Small intestine (tissue), 16 donors: ENCODE data around the gene PFKFB4. TPM values are rescaled to one million over a fixed set of nuclear protein-coding genes. Genes with fewer than 3 reads are reported as not detected.
A peak's percentile ranks its signal among the peaks of the same experiment; 100 is the strongest.

Source experiments
- DNase-seq, 2 donors: peaks; one replicate each; pipeline versions ENCODE4 v3.0.0 to v3.0.0-alpha.2; 2013
- FAIRE-seq: peaks from 2 replicates; lab custom pipeline; 2012; peaks lifted over from hg19 to GRCh38; lab: Jason Lieb, UNC
- H3K27ac ChIP-seq, 3 donors: one replicate each; pipeline ENCODE4 v1.5.1; 2013; ENCODE audit warnings: low read length in 2 of 3, mild to moderate bottlenecking in 2 of 3, control low read depth in 1 of 3, inconsistent platforms in 1 of 3, low read depth in 1 of 3, moderate library complexity in 1 of 3
- H3K27me3 ChIP-seq, 3 donors: one replicate each; pipeline ENCODE4 v1.6.1; 2013; ENCODE audit warnings: low read length in 3 of 3, inconsistent platforms in 1 of 3; ENCODE audit not compliant: control insufficient read depth in 3 of 3, insufficient read depth in 3 of 3
- H3K36me3 ChIP-seq, 3 donors: one replicate each; pipeline ENCODE4 v1.6.1; 2013; ENCODE audit warnings: low read length in 3 of 3, inconsistent platforms in 1 of 3, low read depth in 1 of 3, mild to moderate bottlenecking in 1 of 3, moderate library complexity in 1 of 3; ENCODE audit not compliant: control insufficient read depth in 3 of 3, insufficient read depth in 2 of 3
- H3K4me1 ChIP-seq, 3 donors: one replicate each; pipeline ENCODE4 v1.6.1; 2013; ENCODE audit warnings: low read length in 2 of 3, inconsistent platforms in 1 of 3, low read depth in 1 of 3, mild to moderate bottlenecking in 1 of 3, moderate library complexity in 1 of 3; ENCODE audit not compliant: control insufficient read depth in 3 of 3, insufficient read depth in 2 of 3
- H3K4me3 ChIP-seq, 3 donors: one replicate each; pipeline ENCODE4 v1.5.1; 2013; ENCODE audit warnings: low read length in 3 of 3, control low read depth in 1 of 3, inconsistent platforms in 1 of 3, low read depth in 1 of 3, mild to moderate bottlenecking in 1 of 3, moderate library complexity in 1 of 3
- H3K9me3 ChIP-seq, 2 donors: one replicate each; pipeline ENCODE4 v1.6.1; 2013; ENCODE audit warnings: low read depth in 1 of 2, low read length in 1 of 2; ENCODE audit not compliant: control insufficient read depth in 2 of 2, insufficient read depth in 1 of 2
- WGBS, 3 donors: extraction: QIAGEN DNeasy Blood & Tissue Kit; methylation state at CpG; one replicate each; pipeline ENCODE4 v1.1.7; 2013; 5-methylcytosine and 5-hydroxymethylcytosine counted together
- long read RNA-seq, 10 donors: transcript quantifications; one replicate each; lab custom pipeline, GENCODE V29; 2026
- polyA plus RNA-seq, 4 donors: library from polyadenylated mRNA; stranded (reverse) in 3 of 4; unstranded in 1 of 4; fragments of 200-250 nt in 3 of 4; fragments of 120-200 nt in 1 of 4; gene quantifications; one replicate each; pipeline versions ENCODE4 v1.2.1 to v1.2.3, GENCODE V29; 2013
- donor health status: healthy with polysubstance abuse.
- donor health status: control.
- donor health status: control.
- donor health status: Bipolar disorder and iron deficiency.
- donor health status: healthy.

Gene PFKFB4
- 10 to 100 TPM; 11.3 to 44.5 (median 19.1) TPM for polyA plus RNA-seq
- long read RNA-seq, donor 1, result 0 reads
- long read RNA-seq, donor 2, result 0 reads
- long read RNA-seq, donor 3, result 0 reads
- long read RNA-seq, donor 4, result 0 reads
- long read RNA-seq, donor 5, result 0 reads
- long read RNA-seq, donor 6, partial matches to known transcripts, result 0 of 4 reads
- long read RNA-seq, donor 6, other reads (novel, unspliced or antisense), result 0 of 4 reads
- long read RNA-seq, donor 7, result 0 reads
- long read RNA-seq, donor 8, result 0 reads
- long read RNA-seq, donor 9, result 0 reads
- long read RNA-seq, donor 10, partial matches to known transcripts, result 0 of 2 reads
- long read RNA-seq, donor 10, other reads (novel, unspliced or antisense), result 0 of 2 reads

DNA sequence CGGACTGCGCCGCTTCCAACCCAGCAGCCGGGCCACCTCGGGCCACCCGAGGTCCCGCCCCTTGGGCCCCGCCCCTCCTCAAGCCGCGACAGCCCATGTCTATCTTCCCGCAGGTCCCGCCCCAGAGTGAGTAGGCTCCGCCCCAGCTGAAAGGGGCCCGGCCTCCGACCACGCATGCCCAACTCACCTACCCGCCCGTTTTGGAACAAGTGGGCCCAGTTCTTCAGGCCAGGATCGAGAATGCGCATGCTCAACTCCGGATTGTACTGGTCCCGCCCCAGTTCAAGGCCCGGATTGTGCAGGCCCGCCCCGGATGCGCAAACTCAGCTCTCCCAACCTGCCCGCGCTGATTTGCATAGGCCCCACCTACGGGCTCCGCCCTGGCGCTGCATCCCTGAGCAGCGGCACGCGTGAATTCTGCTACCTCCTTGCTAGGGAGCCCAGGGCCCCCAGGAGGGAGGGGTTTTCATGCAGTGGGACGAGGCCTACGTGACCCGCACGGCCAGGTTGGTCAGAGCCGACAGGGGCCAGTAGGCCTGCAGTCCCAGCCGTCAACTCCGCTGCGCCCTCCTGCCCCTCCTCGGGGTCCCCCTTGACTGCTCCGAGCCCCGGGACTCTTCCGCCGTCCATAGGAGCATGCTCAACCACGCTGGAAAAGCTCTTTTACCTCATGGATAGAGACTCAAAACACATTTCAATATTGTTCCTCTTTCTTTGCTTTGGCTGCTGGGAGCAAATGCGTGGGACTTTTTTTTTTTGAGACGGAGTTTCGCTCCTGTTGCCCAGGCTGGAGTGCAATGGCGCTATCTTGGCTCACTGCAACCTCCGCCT is at the start of gene PFKFB4:
TSS of gene PFKFB4 (minus strand) at position 8 of the 831 bp plus-strand sequence. CDS start 26 bp downstream, outside the sequence.
- Histone ChIP-seq H3K36me3 (peaks cover 0 to 4% (median 0%) of the 10 kb centered on the region in 3 donors), H3K9me3 (no peaks in the 10 kb centered on the region), H3K27ac (peak within 1 kb of the TSS; percentile 51 to 72 (median 71)), H3K4me1 (peaks cover 0 to 57% (median 2%) of the 10 kb centered on the region in 3 donors), H3K4me3 (peak within 1 kb of the TSS; percentile 51 to 84 (median 71)), H3K27me3 (no peaks in the 10 kb centered on the region)
- FAIRE-seq (no peak), DNase-seq (peak; percentile 100)
- WGBS, 3 donors, result 1% methylated on average over 47 to 53 of the region's 53 CpGs

DNA sequence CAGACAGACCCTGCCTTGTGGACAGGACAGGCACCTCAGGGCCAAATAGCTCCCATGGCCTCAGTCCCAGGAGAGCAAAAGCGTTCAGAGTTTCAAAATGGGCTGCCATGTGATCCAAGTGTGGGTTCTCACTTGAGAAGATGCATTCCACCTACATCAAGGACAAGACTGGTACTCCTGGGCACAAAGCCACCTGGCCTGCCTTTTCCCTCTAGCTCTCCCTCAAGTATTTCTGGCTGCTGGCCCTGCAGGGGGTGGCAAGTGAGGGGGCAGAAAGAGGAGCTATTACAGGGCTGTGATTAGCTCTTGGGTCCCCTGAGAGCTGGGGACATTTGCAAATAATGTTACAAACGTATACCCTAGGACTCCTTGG is 45.0 kb upstream of the PFKFB4 start:
- no peak overlapping the region for H3K4me3 ChIP-seq
- no peaks in the 10 kb centered on the region for H3K4me1 ChIP-seq
- no peaks in the 10 kb centered on the region for H3K27me3 ChIP-seq
- H3K36me3 ChIP-seq, result peaks cover 20 to 98% (median 51%) of the 10 kb centered on the region in 3 donors
- FAIRE-seq, result no peak
- WGBS, 3 donors, result 75 to 92% (median 80%) methylated on average over 2 of the region's 2 CpGs
- no peaks in the 10 kb centered on the region for H3K9me3 ChIP-seq
- no peak overlapping the region for H3K27ac ChIP-seq
- DNase-seq, result no peak

DNA sequence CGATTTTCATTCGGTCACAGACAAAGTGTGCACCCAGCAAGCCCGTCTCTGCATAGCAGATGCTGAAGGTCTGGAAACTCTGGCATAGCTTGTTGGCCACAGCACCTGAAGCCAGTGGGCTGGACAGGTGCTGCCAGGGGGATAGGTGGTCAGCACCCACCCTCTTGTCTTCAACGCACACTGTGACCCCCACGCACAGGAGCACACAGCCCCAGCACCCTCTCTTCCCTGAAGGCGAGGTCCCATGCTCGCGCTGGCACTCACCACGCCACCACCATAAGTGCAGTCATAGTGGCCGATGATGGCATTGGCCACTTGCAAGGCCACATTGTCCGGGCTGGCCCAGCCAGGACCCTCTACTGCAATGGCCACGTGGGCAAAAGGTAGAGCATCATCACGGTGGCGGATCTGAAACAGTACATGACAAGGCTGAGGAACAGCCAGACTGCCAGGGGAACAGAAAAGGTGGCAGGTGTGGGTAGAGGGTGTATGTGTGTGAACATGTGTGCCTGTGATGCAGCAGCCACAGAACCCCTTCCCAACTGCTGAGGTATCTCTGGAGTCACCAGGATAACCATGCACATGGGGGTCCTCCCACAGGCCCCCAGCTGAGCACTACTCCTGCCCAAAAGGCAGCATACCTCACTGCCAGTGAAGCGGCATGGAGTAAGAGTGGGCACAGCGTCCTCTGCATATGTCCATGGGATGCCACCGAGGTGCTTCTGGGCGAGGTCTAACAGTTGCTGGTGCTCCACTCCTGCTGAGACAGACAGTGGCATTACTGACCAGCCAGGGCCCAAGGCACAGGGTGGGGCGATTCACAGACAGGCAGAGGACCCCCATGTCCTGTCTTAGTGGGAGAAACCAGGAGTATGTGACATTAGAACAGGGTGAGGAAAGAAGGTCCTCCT is 44.4 kb upstream of the PFKFB4 start:
- Histone ChIP-seq H3K4me1 (peaks cover 0 to under 1% (median 0%) of the 10 kb centered on the region in 3 donors), H3K36me3 (peaks cover 20 to 95% (median 51%) of the 10 kb centered on the region in 3 donors), H3K9me3 (no peaks in the 10 kb centered on the region), H3K4me3 (no peak overlapping the region), H3K27ac (no peak overlapping the region), H3K27me3 (no peaks in the 10 kb centered on the region)
- 94 to 96% (median 95%) methylated on average over 19 of the region's 19 CpGs for WGBS, 3 donors
- DNase-seq, result no peak
- no peak for FAIRE-seq

DNA sequence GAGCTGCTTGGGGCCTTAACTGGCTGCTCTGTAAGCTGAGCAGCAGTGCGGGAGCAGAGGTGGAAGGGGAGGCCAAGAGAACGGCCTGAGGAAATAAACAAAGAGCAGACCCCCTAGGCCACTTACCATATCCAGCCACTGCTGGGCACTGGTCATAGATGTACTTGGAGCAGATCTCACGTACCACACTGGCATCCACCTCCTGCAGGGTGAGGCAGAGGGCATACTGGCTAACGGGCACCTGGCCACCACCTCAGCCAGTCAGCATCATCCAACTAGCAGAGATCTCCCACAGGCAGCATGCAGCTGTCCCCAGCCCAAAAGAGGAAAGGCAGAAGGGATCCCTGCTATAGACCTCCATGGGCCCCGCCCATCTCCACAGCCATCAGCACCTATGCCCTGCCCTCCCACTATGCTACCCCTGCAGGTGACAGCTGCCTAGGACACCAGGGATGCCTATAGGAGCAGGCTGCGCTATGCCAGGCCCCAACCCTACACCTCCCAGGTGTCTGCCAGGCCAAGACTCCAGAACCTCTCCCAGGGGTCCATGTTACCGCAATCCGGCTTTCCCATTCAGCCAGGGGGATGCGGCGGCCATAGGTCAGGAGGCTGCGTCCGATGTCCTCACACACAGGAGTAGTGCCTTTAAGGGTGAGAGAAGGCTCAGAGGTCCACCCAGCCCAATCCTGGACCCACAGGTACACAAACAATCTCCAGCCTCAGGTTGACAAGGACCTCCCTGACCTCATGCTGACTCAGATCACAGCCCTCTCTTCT is 43.1 kb upstream of the PFKFB4 start:
- no peak for FAIRE-seq
- Histone ChIP-seq H3K27me3 (peaks cover 0 to 3% (median 1%) of the 10 kb centered on the region in 3 donors), H3K4me3 (no peak overlapping the region), H3K4me1 (peaks cover 0 to 13% (median 0%) of the 10 kb centered on the region in 3 donors), H3K9me3 (no peaks in the 10 kb centered on the region), H3K36me3 (peaks cover 14 to 82% (median 45%) of the 10 kb centered on the region in 3 donors), H3K27ac (no peak overlapping the region)
- WGBS, 3 donors, result 93 to 97% (median 94%) methylated on average over 12 of the region's 12 CpGs
- no peak for DNase-seq

DNA sequence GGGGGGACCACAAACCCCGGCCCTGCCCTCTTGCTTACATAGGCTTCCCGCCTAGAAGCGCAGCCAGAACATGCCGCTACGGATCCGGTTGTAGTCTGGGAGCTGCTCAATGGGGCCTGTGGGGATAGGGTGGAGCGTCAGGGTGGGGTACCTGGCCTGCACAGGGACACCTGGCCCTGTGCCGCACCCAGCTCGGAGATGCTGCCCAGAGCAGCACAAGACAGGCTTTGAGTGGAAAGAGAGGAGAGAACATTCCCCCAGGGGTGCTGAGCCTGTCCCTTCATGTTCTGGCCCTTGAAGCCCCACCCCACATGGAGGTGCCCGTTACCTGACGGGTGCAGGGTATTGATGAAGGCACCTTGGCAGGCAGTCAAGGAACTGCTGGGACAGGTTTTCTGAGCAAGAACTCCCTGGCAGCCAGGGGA is 42.5 kb upstream of the PFKFB4 start:
- Histone ChIP-seq H3K4me3 (no peak overlapping the region), H3K4me1 (peaks cover 0 to 17% (median 0%) of the 10 kb centered on the region in 3 donors), H3K36me3 (peaks cover 10 to 76% (median 39%) of the 10 kb centered on the region in 3 donors), H3K27ac (peak overlapping the region in 1 of 3 donors; percentile 86), H3K9me3 (no peaks in the 10 kb centered on the region), H3K27me3 (peaks cover 0 to 9% (median 3%) of the 10 kb centered on the region in 3 donors)
- 69 to 79% (median 69%) methylated on average over 11 of the region's 11 CpGs for WGBS, 3 donors
- DNase-seq (no peak), FAIRE-seq (no peak)

DNA sequence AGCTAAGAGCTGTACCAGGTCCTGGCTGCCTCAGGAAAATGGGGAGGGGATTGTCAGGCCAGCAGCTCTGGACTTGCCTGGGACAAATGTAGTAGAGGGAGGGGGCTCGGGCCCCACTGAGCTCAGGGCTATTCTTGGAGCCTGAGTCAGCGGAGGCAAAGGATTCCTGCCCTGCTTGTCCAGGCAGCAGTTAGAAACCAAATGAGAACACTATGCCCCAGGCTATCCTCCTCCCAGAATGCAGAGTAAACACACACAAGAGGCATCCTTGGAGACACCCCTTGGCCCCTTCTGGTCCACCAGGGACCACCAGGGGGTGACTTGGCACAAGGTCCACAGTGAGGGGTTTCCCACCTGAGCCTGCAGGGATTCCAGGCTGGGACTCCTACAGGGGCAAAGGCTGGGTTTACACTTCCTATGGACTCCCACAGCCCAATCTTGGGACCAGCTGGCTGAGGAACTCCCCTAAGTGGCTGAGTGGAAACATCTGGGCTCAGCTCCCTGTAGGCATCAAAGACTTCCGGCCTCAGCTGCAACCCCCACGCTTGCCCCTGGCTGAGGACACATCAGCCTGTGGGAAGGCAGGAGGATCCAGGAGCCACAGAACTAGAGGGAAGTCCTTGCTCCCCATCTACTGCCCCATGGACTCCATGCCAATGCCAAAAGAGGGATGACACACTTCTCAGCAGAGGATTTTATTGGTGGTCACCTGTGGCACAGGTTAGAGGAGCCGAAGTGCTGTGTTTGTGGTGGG is 41.9 kb upstream of the PFKFB4 start:
- 59 to 82% (median 74%) methylated on average over 5 of the region's 5 CpGs for WGBS, 3 donors
- Histone ChIP-seq H3K4me1 (peaks cover 0 to 17% (median 0%) of the 10 kb centered on the region in 3 donors), H3K27ac (peak overlapping the region in 2 of 3 donors; percentile 17 to 86), H3K4me3 (no peak overlapping the region), H3K27me3 (peaks cover 0 to 11% (median 3%) of the 10 kb centered on the region in 3 donors), H3K9me3 (no peaks in the 10 kb centered on the region), H3K36me3 (peaks cover 5 to 70% (median 33%) of the 10 kb centered on the region in 3 donors)
- DNase-seq (no peak), FAIRE-seq (no peak)

DNA sequence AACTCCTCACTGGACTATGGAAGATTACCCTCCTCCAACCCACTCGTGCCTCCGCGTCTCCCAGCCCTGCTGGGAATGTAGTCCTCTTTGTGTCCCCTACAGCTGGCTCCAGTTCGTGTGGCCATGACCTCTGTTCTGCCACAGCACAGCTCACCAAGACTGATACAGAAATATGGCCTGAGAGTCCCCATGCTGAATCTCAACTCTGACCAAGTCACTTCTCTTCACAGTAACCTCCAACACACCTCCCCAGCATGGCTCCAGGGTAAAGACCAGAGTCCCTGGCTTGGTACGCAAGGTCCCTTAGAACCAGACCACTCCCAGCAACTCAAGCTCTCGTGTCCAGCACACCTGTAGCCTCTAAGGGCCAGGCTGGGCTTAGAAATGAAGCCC is 40.8 kb upstream of the PFKFB4 start:
- Histone ChIP-seq H3K9me3 (no peaks in the 10 kb centered on the region), H3K27ac (peak overlapping the region in 1 of 3 donors; percentile 86), H3K36me3 (peaks cover 5 to 70% (median 26%) of the 10 kb centered on the region in 3 donors), H3K4me1 (peaks cover 0 to 17% (median 0%) of the 10 kb centered on the region in 3 donors), H3K4me3 (no peak overlapping the region), H3K27me3 (peaks cover 0 to 11% (median 6%) of the 10 kb centered on the region in 3 donors)
- FAIRE-seq (no peak), DNase-seq (no peak)
- 70 to 81% (median 80%) methylated on average over 6 of the region's 6 CpGs for WGBS, 3 donors
